HG03135 (cell line): ENCODE results near the gene LYPD4.
"Not testable (repeated sequence)": the region's sequence is repeated elsewhere in the genome, so short reads cannot be mapped to it uniquely, and the experiment has no call there.

ENCODE experiments used
- ATAC-seq: cut with Tn5 transposase; IDR thresholded peaks from one replicate; pipeline ENCODE4 v1.9.1; 2021; ENCODE audit warnings: mild to moderate bottlenecking, moderate library complexity; ENCODE audit not compliant: unreplicated experiment

LYPD4 gene

DNA sequence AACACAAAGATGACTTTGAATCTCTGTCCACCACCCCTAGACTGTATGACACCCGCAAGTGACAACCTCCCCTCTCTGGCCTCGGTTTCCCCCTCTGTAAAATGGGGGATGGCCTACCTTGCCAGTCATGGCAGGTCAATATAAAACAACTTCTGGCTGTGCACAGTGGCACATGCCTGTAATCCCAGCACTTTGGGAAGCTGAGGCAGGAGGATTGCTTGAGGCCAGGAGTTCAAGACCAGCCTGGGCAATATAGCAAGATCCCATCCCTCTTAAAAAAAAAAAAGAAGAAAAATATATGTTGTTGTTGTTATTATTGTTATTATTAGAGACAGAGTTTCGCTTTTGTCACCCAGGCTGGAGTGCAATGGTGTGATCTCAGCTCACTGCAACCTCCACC is 31.5 kb upstream of the LYPD4 start:
- ATAC-seq, result not testable (repeated sequence)

DNA sequence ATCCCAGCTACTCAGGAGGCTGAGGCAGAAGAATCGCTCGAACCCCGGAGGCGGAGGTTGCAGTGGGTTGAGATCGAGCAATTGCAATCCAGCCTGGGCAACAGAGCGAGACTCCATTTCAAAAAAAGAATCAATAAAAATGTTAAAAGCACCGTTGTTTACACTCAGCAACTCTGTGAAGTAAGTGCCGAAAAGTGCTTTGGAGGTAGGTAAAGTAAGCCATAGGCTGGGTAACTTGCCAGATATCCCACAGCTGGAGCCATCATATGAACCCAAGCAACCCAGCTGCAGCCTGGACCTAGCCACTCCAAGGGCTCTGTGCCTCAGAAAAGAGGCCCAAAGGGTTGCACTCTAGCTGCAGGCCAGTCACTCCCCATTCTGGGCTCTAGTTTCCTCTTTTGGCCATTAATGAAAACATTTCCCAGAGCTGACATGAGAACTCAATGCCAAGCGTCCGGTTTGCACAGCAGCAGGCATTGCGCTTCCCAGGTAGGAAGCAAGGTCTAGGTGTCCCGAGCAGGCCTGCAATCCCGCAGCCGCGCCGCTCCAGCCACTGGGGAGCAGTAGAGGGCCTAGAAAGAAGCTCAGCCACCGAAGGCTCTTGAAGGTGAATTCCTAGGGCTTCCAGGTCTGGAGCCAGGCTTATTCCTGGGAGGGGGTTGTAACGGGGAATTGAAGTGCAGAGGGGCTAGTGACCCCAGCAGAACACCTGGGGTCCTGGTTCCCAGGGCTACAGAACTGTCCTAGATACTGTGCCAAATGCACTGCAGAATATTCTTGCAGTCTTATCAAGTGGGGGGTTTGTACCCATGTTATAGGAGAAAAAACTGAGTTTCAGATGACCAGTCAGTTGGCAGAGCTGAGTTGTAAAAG is 28.5 kb upstream of the LYPD4 start:
- ATAC-seq, result no peak

GRCh38 chr19:41872384-41872774 is 27.9 kb upstream of the LYPD4 start:
- ATAC-seq, result no peak

DNA sequence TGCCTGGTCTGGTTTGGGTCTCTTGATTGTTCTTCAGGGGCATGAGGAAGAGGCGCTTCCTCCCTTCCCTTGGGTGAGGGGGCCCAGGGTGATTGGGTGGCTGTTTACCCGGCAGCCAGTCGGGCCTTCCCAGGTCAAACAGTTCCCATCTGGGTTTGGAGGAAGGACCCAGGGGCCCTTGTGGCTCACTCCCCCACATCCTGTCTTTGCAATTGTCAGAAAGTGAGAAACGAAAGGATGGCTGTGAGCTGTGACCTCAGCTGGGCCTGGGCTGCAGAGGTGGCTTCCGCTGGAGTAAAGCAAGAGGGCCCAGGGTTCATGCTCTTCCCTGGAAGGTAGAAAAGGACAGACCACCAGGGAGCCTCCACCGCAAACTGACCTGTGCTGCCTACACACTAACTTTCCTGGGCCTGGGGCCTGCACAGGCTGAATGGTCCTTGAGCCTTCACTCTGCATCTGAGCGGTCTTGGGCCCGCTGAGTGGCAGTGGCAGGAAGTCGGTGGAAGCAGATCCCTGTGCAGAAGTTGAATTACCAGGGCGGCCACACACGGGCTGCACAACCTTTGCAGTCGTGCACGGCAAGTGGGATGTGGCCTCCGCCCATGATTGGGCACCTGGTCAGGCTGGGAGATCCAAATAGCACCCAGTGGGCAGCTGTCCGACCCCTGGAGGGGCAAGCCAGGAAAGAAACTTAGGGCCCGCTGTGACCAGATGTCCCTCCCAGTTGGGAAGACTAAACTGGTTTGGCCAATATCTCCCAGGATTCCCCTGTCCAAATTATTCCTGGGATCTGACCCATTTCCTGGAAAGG is 27.3 kb upstream of the LYPD4 start:
- peak; percentile 43 for ATAC-seq

GRCh38 chr19:41870401-41870873 is 26.0 kb upstream of the LYPD4 start:
- ATAC-seq, result no peak

DNA sequence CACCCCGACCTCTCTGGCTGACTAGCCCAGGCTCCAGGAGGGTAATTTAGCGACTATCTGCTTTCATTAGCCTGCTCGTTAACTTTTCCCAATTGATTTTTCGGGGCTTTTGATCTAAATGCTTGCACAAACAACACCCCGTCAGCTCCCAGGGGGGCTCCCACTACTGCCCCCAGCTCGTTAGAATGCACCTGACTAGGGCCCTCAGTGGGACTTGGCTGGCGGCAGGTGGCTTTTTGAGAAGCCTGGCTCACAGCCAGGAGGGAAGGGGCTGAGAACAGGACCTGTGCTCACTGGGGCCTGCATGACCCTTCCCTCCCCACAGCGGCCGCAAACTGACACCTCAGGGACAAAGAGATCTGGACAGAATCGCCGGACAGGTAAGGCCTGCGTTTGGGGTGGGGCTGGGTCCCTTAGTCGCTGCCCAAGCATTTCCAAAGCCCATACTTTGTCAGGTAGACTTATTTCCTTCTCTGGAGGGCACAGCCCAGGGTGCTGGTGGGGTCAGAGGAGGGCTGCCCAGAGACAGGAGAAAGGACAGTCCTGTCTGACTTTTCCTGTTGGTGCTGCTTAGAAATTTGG is 25.0 kb upstream of the LYPD4 start:
- ATAC-seq, result no peak

DNA sequence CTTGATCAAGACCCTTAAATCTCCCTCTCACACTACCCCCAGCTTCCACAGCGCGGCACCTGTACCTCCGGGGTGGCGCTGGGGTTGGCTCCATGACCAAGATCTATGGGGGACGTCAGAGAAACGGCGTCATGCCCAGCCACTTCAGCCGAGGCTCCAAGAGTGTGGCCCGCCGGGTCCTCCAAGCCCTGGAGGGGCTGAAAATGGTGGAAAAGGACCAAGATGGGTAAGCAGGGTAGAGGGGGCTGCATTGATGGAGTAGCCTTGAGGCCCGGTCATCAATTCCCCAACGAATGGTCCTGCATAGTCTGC is 24.5 kb upstream of the LYPD4 start:
- ATAC-seq, result no peak

- no peak for ATAC-seq
These were observed 23.9 kb upstream of the LYPD4 start for GRCh38 chr19:41868120-41868988.

DNA sequence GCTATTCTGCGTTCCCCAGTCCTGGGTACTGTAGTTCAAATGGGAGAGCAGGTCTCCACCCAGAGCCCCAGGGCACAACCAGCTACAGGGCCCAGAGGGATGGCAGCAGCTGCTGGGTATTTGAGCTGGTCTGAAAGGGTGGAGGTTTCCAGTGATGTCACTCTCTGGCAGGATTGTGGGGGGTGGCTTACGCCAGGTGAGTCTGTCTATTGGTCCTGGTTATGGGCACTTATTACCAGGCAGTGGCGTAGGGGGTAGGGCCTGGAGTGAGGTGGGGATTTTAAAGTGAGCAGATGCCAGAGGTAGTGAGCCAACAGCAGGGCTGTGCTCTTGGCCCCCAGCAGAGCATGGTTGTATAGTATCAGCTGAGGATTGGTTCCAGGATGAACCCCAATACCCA is 21.8 kb upstream of the LYPD4 start:
- no peak for ATAC-seq

DNA sequence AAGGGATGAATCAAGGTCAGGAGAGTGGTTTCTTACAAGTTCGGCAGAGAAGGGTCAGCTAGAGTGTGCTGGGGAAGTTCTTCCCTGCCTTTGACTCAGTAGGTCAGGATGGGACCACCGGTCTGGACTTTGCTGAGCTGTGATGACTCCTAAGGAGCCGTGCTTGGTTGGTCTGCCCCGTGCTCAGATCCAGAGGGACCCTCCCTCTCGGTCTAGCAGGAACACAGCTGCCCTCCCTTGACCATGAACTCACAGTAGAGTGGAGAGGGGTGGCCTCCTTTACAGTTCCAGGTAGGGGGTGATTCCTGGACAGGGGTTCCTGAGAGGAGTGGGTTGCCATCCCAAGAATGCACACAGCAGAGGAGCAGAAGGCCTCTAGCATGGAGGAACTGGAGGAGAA is 19.9 kb upstream of the LYPD4 start:
- ATAC-seq, result no peak

DNA sequence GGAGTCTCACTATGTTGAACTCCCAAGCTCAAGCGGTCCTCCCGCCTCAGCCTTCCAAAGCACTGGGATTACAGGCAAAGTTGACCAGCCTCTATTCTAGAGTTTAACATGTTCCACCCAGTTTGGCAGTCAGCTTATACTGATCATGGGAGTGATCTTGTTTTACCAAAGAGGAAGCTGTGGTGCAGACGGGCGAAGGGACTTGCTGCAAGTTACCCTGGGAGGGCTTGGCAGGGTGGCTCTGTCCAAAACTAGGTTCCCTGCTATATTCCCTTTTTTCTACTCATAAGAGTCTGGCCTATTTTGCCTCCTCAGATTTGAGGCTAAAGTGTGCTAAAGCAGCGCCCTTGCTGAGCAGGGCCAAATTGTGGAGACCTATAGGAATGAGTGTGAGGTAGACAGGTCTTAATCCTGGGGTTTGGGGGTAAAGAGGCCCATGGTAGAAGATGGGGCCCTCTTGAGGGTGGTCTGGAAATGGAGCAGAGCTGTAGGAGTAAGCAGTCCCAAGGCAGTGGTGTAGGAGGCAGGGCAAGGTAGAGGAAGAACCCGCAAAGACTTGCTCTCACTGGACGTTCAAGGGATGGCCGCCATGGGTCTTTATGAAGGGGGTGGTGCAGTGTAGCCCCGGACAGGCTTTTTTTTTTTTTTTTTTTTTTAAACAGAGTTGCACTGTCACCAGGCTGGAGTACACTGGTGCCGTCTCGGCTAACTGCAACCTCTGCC is 18.9 kb upstream of the LYPD4 start:
- ATAC-seq, result no peak

- ATAC-seq, result no peak
These were observed 18.0 kb upstream of the LYPD4 start for GRCh38 chr19:41862445-41862986.

DNA sequence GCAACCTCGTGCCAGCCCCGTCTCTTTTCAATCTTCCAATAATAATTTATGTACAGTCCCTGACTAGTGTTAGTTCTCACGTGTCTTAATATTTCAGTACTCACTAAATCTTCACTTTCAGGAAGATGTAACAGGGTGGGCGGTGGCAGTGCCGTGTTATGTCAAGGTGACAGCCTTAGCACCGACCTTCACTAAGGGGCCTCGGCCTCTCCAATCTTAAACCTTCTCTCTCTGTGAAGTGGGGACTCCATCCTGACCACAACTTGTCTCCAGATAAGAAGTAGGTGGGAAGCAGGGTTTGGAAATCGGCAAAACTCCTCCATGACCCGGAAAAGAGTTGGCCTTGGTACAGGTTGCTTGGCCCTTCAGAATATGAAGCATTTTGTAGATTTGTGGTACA is 17.4 kb upstream of the LYPD4 start:
- no peak for ATAC-seq

- ATAC-seq, result no peak
These were observed 16.8 kb upstream of the LYPD4 start for GRCh38 chr19:41861116-41861768.

- no peak for ATAC-seq
These were observed 16.1 kb upstream of the LYPD4 start for GRCh38 chr19:41860419-41861115.

DNA sequence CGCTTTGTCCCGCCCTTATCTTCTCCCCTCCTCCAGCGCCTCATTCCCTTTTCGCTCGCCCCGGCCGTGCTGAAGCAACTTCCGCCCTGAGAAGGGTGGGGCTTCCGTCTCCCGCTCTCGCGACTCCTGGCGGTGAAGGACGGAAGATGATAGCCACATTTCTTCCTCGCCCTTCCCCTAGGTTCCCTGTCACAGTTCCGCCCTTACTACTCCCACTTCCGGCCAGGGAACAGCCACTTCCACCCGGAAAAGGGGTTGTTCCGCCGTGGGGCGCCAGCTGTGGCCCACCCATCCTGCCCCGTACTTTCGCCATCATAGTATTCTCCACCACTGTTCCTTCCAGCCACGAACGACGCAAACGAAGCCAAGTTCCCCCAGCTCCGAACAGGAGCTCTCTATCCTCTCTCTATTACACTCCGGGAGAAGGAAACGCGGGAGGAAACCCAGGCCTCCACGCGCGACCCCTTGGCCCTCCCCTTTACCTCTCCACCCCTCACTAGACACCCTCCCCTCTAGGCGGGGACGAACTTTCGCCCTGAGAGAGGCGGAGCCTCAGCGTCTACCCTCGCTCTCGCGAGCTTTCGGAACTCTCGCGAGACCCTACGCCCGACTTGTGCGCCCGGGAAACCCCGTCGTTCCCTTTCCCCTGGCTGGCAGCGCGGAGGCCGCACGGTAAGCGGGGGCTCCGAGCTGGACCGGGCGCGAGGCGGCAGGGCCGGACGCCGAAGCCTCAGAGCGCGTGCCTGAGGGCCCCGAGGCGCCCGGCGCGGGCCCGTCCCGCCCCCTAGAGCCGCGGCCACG is 15.3 kb upstream of the LYPD4 start, which contains the start of gene RPS19:
TSS of gene RPS19 (plus strand) at position 638 of the 801 bp plus-strand sequence. CDS start 520 bp downstream, outside the sequence.
- ATAC-seq, result peak; percentile 74

DNA sequence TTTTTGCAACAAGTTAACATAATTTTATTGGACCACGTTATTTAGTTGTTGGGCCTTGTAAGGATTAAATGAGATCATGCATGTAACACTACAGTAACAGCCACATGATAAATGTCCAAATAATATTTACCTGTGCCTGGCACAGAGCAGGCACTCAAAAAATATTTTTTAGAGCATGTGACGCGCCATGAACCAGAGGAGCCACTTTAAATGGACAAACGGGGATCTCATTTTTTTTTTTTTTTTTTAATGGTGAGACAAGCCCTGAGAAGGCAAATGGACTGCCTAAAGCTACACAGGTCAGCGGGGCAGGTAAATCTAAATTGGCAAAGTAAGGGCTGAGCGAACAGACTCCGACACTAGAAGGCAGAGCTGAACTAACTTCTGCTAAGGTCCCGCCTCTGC is 14.7 kb upstream of the LYPD4 start:
- no peak for ATAC-seq

GRCh38 chr19:41853768-41854167 is 9.3 kb upstream of the LYPD4 start:
- ATAC-seq, result no peak
